Choroid plexus epithelial cell (primary cell): ENCODE data around the gene PPARG.

Source experiments
- DNase-seq: peaks from one replicate; pipeline ENCODE4 v3.0.0-alpha.2; 2010; ENCODE audit warnings: low read depth
- H3K4me3 ChIP-seq: 2 replicates; pipeline ENCODE4 v1.5.1; 2011; ENCODE audit warnings: low read depth, mild to moderate bottlenecking, control low read depth, low read length, moderate library complexity
- TF ChIP-seq, protein P1 (sequence below): conservative IDR thresholded peaks from 2 replicates; pipeline ENCODE4 v1.5.1; 2011; ENCODE audit warnings: low read depth, mild to moderate bottlenecking, control low read depth, inconsistent platforms, low read length, moderate library complexity

The PPARG gene

DNA sequence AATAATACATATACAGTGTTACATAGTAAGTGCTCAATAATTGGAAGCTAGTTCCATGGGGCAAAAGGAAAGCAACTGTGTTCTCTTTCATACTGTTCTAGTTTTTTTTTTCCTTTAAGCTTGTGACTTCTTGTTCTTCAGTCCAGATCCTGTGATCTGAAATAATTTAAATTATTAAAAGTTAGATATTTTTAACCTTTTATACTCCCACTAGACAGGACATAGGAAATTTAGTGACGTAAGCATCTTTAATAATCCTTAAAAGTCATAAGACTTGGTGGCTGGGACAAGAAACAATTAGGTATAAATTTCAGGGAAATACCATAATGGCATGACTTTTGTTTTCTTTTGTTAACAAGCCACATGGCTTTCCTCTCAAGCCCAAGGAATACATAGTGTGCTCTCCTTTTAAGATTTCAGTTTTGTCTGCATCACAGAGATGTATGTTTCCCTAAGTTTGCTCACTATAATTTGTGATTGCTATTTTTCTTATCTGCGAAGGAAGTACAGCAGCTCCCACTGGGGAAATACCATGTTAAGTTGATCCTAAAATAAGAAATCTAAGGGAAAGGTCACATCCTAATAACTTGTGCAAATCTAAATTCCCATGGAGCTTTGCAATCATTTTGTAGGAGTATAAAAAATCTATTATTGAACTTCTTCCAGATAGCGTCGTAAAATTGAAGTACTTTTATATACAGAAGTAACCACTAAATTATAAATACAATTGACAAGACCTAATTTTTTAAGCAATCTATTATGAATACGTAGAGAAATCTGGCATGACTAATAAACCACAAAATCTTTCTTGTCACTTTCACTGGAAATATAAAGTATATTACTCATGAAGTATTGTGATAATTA lies 30.1 kb downstream of the PPARG start:
- TF ChIP-seq, protein P1, sequence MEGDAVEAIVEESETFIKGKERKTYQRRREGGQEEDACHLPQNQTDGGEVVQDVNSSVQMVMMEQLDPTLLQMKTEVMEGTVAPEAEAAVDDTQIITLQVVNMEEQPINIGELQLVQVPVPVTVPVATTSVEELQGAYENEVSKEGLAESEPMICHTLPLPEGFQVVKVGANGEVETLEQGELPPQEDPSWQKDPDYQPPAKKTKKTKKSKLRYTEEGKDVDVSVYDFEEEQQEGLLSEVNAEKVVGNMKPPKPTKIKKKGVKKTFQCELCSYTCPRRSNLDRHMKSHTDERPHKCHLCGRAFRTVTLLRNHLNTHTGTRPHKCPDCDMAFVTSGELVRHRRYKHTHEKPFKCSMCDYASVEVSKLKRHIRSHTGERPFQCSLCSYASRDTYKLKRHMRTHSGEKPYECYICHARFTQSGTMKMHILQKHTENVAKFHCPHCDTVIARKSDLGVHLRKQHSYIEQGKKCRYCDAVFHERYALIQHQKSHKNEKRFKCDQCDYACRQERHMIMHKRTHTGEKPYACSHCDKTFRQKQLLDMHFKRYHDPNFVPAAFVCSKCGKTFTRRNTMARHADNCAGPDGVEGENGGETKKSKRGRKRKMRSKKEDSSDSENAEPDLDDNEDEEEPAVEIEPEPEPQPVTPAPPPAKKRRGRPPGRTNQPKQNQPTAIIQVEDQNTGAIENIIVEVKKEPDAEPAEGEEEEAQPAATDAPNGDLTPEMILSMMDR: no peak
- peak; percentile 66 for DNase-seq
- no peak overlapping the region for H3K4me3 ChIP-seq

- H3K4me3 ChIP-seq: no peak overlapping the region
- TF ChIP-seq, protein P1: no peak
- DNase-seq: no peak
Measured at GRCh38 chr3:12321015-12321414, 32.1 kb downstream of the PPARG start.

GRCh38 chr3:12323237-12323636 lies 34.4 kb downstream of the PPARG start:
- H3K4me3 ChIP-seq: no peak overlapping the region
- no peak for DNase-seq
- TF ChIP-seq, protein P1: no peak

DNA sequence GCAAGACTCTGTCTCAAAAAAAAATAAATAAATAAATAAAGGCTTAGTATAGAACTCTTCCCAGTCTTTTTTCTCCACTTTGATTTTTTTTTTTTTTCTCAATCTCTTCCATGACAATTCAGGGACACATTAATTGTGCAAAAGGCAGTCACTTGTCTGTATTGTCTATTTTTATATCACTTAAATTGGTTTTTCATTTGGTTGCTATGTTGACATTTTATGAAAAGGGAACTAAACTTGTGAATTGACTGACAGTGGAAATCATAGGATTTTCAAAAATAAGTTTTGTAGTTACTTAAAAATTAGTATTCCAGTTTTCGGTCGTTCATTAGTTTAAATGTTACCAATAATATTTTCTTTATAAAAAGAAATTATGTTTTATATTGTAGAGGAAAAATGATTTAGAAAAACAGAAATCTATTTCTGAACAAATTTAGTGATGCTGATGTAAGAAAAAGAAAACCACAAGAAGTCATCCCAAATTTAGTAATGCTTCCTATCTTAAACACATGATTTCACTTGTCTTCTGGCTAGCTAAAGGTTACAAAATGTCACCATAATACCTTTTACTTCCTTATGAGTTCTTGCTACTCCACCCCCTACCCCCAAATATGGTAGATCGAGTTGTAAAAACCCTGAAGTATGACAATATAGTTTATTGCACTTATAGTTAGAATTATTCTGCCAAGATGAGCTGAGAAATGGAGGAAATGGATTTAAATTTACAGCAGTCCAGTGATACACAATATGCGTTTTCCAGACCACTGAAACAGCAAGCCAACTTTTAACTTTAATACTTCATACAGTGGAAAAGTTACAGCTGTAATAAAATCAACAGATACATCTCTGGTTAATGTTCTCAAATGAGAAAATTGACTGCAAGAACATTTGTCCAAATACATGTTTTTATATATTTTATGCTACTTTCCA lies 37.0 kb downstream of the PPARG start:
- TF ChIP-seq, protein P1: no peak
- no peak for DNase-seq
- H3K4me3 ChIP-seq: no peak overlapping the region

DNA sequence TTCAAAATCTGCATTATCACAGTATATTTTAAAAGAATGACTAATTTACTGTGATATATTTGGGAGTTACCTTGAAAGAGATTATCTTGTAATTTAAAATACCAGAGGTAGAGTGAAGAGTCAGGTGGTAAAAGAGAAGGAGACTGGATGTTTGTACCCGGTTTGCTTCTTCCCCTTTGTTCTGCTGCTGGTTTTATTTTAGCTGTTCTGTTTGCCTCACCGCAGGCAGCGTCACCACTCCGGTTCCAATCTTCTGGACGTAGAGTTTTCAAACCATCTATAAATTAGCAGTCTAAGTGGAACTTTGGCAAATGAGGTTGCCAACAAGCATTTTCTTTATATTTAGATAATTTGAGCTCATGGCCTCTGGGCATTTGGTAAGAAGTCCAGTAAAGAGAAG lies 38.2 kb downstream of the PPARG start:
- TF ChIP-seq, protein P1: no peak
- H3K4me3 ChIP-seq: no peak overlapping the region
- DNase-seq: no peak

DNA sequence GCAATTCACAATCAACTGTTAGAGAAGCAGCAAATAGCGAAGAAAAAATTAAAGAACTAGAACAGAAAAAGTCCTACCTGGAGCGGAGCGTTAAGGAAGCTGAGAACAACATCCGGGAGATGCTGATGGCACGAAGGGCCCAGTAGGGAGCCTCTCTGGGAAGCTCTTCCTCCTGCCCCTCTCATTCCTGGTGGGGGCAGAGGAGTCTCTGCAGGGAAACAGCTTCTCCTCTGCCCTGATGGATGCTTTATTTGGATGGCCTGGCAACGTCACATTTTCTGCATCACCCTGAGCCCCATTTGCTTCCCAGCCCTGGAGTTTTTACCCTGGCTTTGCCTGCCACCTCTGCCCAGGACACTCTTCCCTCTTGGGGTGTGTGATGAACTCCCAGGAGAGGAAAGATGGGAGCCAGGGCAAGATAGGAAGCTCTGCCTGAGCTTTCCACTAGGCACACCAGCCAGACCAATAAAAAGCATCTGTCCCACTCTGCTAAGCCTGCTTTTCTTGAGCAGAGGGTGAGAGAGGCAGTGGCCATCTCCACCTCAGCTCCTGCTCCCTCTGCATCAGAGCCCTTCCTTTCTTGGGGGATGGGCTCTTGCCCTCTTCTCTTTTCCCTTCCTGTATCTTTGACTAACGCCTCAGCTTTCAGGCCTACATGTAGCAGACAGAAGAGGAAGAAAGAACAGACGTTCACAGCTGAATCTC lies 39.4 kb downstream of the PPARG start:
- DNase-seq: no peak
- TF ChIP-seq, protein P1: no peak
- H3K4me3 ChIP-seq: no peak overlapping the region
